Erythroblast (primary cell): ENCODE data around the gene DMD.

ENCODE experiments used
- GATA1 ChIP-seq: IDR thresholded peaks from 2 replicates; pipeline ENCODE4 v1.6.1; 2011; ENCODE audit warnings: low read depth, mild to moderate bottlenecking, control low read depth, low read length, moderate library complexity
- POLR2A ChIP-seq: IDR thresholded peaks from 2 replicates; pipeline ENCODE4 v1.6.1; 2011; ENCODE audit warnings: mild to moderate bottlenecking, low read length

GRCh38 chrX:33149085-33149484, 62.3 kb downstream of the DMD start:
- no peak for TF ChIP-seq POLR2A
- TF ChIP-seq GATA1, result no peak
